SJCRH30 (cell line): ENCODE results near the gene MCC. TPM values are rescaled to one million over a fixed set of nuclear protein-coding genes. Genes with fewer than 3 reads are reported as not detected.
A peak's percentile ranks its signal among the peaks of the same experiment; 100 is the strongest.

Experiments
- DNase-seq, 2 experiments: peaks; one replicate each; pipeline ENCODE4 v3.0.0-alpha.2; 2015 to 2020
- H3K27ac ChIP-seq: fragments of 250-450 bp; sonication (Bioruptor Pico); 2 replicates; pipeline ENCODE4 v1.5.1; 2020; ENCODE audit warnings: mild to moderate bottlenecking, moderate library complexity
- H3K27me3 ChIP-seq: fragments of 250-450 bp; sonication (Bioruptor Pico); 2 replicates; pipeline ENCODE4 v1.5.1; 2020; ENCODE audit warnings: mild to moderate bottlenecking, moderate library complexity
- H3K36me3 ChIP-seq: fragments of 250-450 bp; sonication (Bioruptor Pico); 2 replicates; pipeline ENCODE4 v1.5.1; 2020; ENCODE audit warnings: mild to moderate bottlenecking, moderate library complexity
- H3K4me1 ChIP-seq: fragments of 250-450 bp; sonication (Bioruptor Pico); 2 replicates; pipeline ENCODE4 v1.5.1; 2020; ENCODE audit warnings: mild to moderate bottlenecking, moderate library complexity
- H3K4me3 ChIP-seq: fragments of 250-450 bp; sonication (Bioruptor Pico); 2 replicates; pipeline ENCODE4 v1.5.1; 2020; ENCODE audit warnings: mild to moderate bottlenecking, moderate library complexity
- H3K9me3 ChIP-seq: fragments of 250-450 bp; sonication (Bioruptor Pico); replicated peaks from 2 replicates; pipeline ENCODE4 v1.5.1; 2020; ENCODE audit warnings: mild to moderate bottlenecking, moderate library complexity
- total RNA-seq: library from RNA; depleted of rRNA; stranded (reverse); fragments of >200 nt; shearing (Covaris generic); gene quantifications from 2 replicates; pipeline ENCODE4 v1.2.3, GENCODE V29; 2014

The MCC gene
- total RNA-seq, 1 experiment from 2014 or later, result 26.6 TPM

DNA sequence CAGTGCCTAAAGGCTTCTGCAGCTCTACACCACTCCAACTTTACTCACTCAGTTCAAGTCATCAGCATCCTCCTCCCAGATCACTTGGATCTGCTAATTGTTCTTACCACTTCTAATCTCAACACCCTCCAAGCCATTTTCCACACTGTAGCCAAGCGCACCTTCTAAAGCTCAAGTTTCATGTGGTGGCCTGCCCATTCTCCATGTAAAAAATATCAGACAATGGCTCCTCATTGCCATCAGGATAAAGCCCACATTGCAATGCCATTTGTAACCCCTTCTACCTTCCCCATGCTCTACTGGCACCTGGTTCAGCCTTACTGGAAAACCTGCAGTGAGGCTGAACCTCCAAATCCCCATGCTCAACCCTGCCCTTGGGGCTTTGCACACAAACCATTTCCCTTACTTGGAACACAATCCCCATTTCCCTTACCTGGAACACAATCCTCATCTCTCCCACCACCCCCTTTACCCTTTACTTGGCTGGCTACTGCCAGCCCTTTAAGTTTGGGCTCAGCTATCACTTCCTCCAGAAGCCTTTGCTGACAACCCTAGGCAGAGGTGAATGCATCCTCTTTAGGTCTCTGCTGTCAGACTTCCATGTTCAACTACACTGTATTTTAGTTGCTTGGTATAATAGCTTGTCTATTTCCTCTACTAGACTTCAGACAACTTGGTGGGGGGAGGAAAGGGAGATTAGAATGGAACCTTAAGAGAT, 273.5 kb downstream of the MCC start:
- Histone ChIP-seq H3K27ac (no peak overlapping the region), H3K4me1 (peaks cover 48% of the 10 kb centered on the region), H3K27me3 (no peaks in the 10 kb centered on the region), H3K36me3 (no peaks in the 10 kb centered on the region), H3K4me3 (no peak overlapping the region), H3K9me3 (no peaks in the 10 kb centered on the region)
- DNase-seq, result no peak

DNA sequence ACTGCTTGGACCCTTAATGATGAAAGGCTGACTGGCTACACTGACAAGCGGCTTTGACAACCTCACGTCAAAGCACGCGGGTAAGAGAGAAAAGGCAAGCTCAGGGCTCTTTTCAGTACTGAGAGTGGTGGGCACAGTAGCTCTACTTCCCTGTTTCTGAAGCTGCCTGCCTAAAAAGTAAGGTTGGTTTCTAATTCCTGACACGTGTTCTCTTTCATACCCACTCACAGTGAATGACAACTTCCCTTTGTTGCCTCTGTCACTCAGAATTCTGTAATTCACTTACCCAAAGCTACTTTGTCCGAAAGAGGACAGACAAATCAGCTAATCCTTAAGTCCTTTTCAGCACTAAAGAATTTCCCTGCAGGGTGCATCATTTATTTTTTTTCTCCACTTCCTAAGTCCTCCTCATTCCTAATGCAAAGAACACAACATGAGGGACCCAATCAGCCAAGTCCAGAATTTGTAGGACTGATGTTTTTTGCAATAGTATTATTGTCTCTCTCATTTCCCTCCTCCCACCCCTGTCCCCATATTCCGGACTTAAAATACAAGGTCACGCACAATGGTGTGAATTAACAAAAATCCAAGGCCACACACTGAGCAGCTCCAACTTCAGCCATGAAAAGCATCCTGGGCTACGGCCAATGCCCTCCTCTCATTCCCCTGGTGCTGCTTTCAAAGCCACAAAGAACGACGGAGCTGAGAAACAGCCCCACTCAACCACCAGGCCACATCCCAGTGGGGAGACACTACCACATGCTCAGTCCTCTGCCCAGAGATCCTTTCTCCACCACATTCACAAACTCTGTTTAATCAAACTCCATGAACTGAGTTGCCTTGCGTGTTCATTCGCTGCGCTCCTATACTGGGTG, 274.5 kb downstream of the MCC start:
- no peaks in the 10 kb centered on the region for H3K27me3 ChIP-seq
- H3K9me3 ChIP-seq, result no peaks in the 10 kb centered on the region
- peak overlapping the region; percentile 3; the same call in 1 of the 2 replicates for H3K4me3 ChIP-seq
- H3K4me1 ChIP-seq, result peaks cover 39% of the 10 kb centered on the region
- peak overlapping the region; percentile 9; the same call in 1 of the 2 replicates for H3K27ac ChIP-seq
- H3K36me3 ChIP-seq, result no peaks in the 10 kb centered on the region
- DNase-seq, result peak; percentile 31 to 54

DNA sequence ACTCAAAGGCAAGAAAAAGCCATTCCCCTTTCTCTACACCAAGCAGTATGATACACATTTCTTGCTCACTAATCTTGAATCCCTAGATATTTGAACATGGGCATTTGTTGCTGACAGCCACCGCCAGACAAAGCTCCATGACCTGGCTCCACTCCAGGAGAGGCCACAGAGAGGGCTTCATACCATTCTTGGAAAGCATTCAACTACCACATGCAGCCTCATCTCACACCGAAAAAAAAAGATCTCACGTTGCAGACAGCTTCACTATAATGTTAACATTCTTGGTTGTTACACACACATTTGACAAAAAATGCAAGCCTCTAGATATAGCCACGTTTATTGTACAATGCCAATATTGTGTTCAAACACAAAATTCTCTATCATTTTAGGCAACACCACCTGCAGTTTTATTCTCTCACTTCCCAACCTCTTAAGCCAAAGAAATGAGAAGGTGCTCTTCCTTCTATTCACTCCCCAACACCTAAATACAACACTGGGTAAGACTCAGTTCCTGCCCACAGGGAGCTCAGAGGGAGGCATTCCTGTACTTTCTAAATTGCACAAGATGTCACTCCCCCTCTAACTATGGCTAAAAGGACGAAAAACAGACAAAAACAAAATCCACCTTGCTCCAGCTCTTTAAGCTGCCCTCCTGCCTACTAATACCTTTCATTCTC, 275.9 kb downstream of the MCC start:
- peaks cover 35% of the 10 kb centered on the region for H3K4me1 ChIP-seq

DNA sequence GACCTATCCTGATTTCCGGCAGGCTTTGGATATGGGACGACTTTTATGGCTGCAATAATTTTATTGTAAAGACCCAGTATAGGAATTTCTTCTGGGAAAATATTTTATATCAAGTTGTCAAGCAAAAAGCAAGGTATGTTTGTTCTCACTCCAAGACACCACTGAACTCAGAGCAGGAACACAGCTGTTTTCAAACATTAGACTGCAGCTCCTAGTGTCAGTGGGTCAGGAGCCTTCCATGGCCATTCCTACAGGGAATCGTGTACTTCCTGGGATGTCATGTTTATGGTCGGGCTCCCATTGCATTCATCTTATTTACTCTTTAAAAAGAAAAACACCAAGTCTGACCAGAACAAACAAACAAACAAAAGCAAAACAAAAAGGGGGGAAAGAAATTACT, 278.8 kb downstream of the MCC start:
- Histone ChIP-seq H3K4me1 (peaks cover 33% of the 10 kb centered on the region), H3K36me3 (no peaks in the 10 kb centered on the region), H3K4me3 (no peak overlapping the region), H3K27me3 (no peaks in the 10 kb centered on the region), H3K9me3 (no peaks in the 10 kb centered on the region), H3K27ac (no peak overlapping the region)
- DNase-seq, result no peak

More for the DNA sequence above, 275.9 kb downstream of the MCC start:
- no peak overlapping the region for H3K4me3 ChIP-seq
- no peak overlapping the region; the same call in 1 of the 2 replicates for H3K27ac ChIP-seq
- no peaks in the 10 kb centered on the region for H3K9me3 ChIP-seq
- peak; percentile 91 to 96 for DNase-seq
- no peaks in the 10 kb centered on the region for H3K27me3 ChIP-seq
- no peaks in the 10 kb centered on the region for H3K36me3 ChIP-seq

DNA sequence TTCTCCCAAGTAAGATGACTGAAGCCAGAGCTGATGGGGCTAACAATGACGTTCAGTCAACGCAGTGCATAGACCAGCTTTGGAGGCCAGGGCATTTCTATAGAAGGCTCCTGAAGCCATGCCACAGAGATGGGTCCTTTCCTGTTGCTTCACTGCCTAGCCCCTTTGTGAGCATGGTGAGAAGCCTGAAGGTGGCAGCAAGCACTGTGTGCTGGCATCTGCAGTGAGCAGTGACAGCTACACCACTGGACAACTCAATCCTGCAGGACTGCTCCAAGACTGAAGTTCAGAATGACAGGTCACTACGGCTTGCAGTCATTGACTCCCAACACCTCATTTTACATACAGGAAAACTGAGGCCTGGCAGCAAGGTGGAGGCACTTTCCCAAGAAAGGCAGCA, 282.4 kb downstream of the MCC start:
- peak in 1 of 2 experiments; percentile 16 for DNase-seq
- no peaks in the 10 kb centered on the region for H3K27me3 ChIP-seq
- no peaks in the 10 kb centered on the region for H3K36me3 ChIP-seq
- no peaks in the 10 kb centered on the region for H3K9me3 ChIP-seq
- H3K27ac ChIP-seq, result no peak overlapping the region
- H3K4me3 ChIP-seq, result no peak overlapping the region
- peaks cover 18% of the 10 kb centered on the region for H3K4me1 ChIP-seq

DNA sequence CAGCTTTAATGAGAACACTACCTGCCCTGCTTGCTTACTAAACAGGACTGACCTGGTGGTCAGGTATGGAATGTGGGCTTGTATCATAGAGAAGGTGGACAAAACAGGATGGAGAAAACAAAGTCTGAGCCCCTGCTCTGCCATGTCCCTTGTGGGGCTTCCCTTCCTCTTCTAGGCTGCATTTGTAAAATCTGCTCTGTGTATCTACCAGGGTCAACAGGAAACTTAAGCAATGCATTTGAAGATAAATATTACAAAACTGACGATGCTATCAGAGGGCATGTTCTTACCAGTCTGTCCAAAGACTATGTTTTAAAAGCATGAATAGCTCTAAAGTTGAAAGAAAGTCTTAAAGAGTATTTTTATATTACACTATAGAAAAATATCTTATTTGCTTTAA, 282.9 kb downstream of the MCC start:
- Histone ChIP-seq H3K9me3 (no peaks in the 10 kb centered on the region), H3K27me3 (no peaks in the 10 kb centered on the region), H3K4me1 (peaks cover 22% of the 10 kb centered on the region), H3K27ac (no peak overlapping the region), H3K4me3 (no peak overlapping the region), H3K36me3 (no peaks in the 10 kb centered on the region)
- DNase-seq, result no peak

DNA sequence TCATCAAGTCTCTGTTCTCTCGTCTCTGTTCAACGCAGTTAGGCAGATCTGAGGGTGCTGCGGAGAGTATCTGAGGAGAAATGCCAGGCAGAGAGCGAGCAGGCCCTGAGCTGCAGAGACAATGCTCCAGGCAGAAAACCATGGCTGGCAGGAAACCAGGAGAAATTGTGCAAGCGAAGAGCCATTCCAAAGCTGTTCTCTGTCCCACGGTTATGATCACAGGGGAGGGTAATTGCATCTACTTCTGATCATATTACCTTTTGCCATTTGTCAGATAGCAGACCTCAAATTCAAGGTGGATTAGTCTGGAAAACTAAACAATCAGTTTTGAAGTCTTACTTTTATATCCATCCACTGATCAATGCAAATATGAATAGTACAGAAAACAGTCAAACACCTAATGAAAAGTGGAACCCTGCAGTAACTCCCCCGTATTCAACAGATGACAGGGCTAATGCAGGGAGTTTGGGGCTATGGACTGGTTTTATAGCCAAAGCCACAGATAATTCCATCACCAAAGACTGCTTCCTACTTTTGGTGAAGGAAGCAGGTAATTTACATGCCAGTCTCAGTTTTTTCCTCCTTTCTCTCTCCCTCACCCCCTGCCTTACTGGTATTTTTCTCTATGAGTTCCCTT, 283.6 kb downstream of the MCC start:
- H3K36me3 ChIP-seq, result no peaks in the 10 kb centered on the region
- H3K4me1 ChIP-seq, result peaks cover 29% of the 10 kb centered on the region
- no peaks in the 10 kb centered on the region for H3K27me3 ChIP-seq
- no peaks in the 10 kb centered on the region for H3K9me3 ChIP-seq
- peak in 1 of 2 experiments; percentile 48 for DNase-seq
- H3K27ac ChIP-seq, result no peak overlapping the region
- no peak overlapping the region for H3K4me3 ChIP-seq

DNA sequence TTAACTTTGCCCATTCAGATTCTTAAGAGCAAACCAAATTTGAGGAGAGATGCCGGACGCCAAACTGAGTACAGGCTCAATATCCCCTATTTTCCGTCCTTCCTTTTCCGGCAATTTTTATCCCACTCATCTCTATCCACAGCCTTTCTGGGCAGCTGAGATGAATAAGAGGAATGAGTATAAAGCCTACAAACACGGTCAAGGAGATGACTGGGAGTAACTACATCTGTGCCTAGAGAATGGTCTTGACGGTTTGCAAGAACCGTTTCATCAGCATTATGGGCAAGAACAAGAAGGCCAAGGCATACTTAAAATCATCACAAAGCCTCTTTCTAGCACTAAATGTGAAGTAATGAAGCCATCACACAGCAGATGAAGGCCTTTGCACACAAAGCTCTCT, 284.3 kb downstream of the MCC start:
- Histone ChIP-seq H3K27me3 (no peaks in the 10 kb centered on the region), H3K36me3 (no peaks in the 10 kb centered on the region), H3K9me3 (no peaks in the 10 kb centered on the region), H3K27ac (no peak overlapping the region), H3K4me3 (no peak overlapping the region), H3K4me1 (peaks cover 36% of the 10 kb centered on the region)
- peak in 1 of 2 experiments; percentile 28 for DNase-seq

DNA sequence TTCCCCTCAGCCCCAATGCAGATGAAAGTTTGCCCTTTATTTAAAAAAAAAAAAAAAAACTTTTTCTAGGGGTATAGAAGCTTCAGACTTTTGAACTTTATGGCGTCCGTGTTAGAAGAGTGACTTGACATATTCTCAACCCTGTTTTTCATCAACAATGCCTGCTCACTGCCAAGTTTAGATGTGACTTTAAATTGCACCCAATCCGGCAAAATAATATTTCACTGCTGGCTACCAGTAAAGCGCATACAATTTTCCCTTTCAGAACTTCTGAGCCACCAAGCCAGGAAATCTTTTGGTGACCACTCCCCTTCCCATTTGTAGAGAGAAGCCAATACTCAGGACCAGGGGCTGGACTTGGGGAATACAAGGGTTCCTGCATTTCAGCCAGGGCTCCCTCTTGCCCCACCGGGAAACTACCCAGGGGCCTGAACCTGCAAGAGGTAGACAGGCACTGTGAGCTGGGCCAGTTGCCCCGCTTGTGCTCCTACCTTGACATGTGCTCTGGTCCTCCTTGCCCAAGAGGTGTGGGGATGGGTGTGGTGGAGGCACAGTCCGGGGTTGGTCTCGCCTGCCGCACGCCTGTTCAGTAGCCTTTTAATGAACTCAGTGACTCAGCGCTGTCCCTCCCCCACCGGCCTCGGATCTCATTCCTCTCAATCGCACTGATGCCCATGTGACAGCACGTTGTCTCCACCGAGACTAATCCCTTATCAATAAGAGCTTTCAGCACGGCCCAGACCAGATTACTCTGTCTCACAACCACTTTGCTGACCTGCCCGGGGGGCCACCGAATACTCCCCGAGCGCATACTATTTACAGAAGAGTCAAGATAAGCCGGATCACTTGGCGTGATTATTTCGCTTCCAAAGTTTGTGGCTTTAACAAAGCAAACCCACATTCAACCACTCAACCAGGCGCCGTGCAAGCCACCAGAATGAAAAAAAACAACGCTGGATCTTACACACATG, 285.2 kb downstream of the MCC start:
- Histone ChIP-seq H3K4me1 (peaks cover 43% of the 10 kb centered on the region), H3K9me3 (no peaks in the 10 kb centered on the region), H3K27me3 (no peaks in the 10 kb centered on the region), H3K4me3 (peak overlapping the region; percentile 48), H3K36me3 (no peaks in the 10 kb centered on the region), H3K27ac (peak overlapping the region; percentile 52)
- DNase-seq, result peak; percentile 88 to 90

DNA sequence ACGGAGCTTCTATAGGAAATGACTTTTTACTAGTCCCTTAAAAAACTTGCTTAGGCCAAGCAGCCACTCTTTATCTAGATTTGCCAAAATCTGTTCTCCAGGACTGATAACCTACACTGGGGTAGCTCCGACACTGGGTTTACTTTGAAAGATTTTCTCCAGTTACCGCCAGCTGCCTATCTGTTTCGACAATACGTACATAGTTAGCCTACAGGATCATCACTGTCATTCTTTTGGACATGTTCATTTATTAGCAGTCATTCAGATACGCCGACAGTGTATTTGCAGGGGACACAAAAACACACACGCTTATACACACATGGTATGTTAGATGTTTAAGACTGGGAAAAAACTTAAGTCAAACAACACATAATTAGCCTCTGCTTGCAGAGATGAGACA, 286.0 kb downstream of the MCC start:
- Histone ChIP-seq H3K27ac (no peak overlapping the region; the same call in 1 of the 2 replicates), H3K27me3 (no peaks in the 10 kb centered on the region), H3K4me1 (peaks cover 49% of the 10 kb centered on the region), H3K4me3 (peak overlapping the region; percentile 48), H3K9me3 (no peaks in the 10 kb centered on the region), H3K36me3 (no peaks in the 10 kb centered on the region)
- peak in 1 of 2 experiments; percentile 20 for DNase-seq

DNA sequence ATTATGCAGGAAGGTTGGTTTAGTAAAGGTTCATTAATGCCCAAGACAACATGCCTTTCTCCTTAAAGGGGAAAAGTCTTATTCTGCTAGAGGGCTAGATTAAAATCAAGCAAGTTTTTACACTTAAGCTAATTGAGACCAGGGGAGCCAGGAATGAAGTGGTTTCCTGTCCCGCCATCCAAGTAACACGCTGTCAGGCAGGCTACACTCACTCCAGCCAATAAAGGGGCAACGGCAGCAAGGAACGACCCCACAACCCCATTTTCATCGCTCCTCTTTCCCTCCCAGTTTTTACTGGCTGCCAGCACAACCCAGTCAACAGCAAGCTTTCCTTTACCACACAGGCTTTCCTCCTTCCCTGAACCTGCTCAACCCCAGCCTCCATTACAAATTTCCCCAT, 286.5 kb downstream of the MCC start:
- H3K27ac ChIP-seq, result no peak overlapping the region
- no peaks in the 10 kb centered on the region for H3K27me3 ChIP-seq
- no peaks in the 10 kb centered on the region for H3K36me3 ChIP-seq
- H3K4me3 ChIP-seq, result peak overlapping the region; percentile 48; the same call in 1 of the 2 replicates
- H3K4me1 ChIP-seq, result peaks cover 49% of the 10 kb centered on the region
- peak in 1 of 2 experiments; percentile 29 for DNase-seq
- no peaks in the 10 kb centered on the region for H3K9me3 ChIP-seq

DNA sequence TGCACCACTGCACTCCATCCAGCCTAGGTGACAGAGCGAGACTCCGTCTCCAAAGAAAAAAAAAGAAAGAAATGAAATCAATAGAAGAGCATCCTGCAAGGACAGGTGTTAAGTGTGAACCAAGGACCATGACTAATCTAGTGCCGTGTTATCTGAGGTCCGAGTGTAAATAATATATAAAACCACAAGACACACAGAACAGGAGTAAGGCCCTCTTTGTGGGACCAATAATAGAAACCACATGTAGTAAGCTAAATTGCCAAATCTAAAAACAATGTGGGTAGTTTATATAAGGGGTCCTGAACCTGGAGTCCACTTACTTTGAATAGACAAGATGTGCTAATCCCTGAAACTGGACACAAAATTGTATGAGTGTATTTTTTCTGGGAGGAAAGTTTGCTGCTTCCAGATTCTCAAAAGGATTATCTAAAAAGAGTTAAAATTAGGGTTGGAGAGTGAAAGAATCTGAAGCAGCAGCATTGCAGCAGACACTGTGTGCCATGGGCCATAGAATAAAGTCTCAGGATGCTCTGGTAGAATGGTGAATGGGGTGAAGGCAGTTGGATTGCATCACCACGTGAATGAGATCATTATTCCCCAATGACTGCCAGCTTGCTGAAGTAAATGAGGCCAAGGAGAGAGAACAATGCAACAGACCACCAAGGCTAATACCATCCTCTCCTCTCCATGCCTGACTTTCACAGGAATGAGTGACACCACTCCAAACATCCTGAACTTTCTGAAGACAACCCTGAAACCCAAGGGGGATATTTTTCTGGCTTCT, 288.9 kb downstream of the MCC start:
- Histone ChIP-seq H3K36me3 (0 out of 2 replicates have a peak, but pooled peaks cover 2% of the 10 kb centered on the region), H3K27me3 (no peaks in the 10 kb centered on the region), H3K27ac (peak overlapping the region; percentile 89), H3K4me3 (no peak overlapping the region), H3K9me3 (no peaks in the 10 kb centered on the region), H3K4me1 (peaks cover 67% of the 10 kb centered on the region)
- DNase-seq, result peak; percentile 75 to 91
